Kidney epithelial cell (primary cell): Measurements from ENCODE around the gene BEND5. TPM values are rescaled to one million over a fixed set of nuclear protein-coding genes. Genes with fewer than 3 reads are reported as not detected.

Experiments used
- DNase-seq: peaks from one replicate; pipeline ENCODE4 v3.0.0-alpha.2; 2010; ENCODE audit warnings: low read depth
- H3K27me3 ChIP-seq: 2 replicates; pipeline ENCODE4 v1.6.0; 2011; ENCODE audit warnings: low read length; ENCODE audit not compliant: control insufficient read depth, insufficient read depth
- H3K36me3 ChIP-seq: 2 replicates; pipeline ENCODE4 v1.5.1; 2011; ENCODE audit warnings: low read length; ENCODE audit not compliant: control insufficient read depth, insufficient read depth
- H3K4me3 ChIP-seq: 2 replicates; pipeline ENCODE4 v1.5.1; 2011; ENCODE audit warnings: low read depth, mild to moderate bottlenecking, control low read depth, low read length
- total RNA-seq: library from RNA; depleted of rRNA; stranded (reverse); fragments of >200 nt; gene quantifications from 2 replicates; pipeline ENCODE4 v1.2.3, GENCODE V29; 2015
- TF ChIP-seq, protein P1 (sequence below): IDR thresholded peaks from 2 replicates; pipeline ENCODE4 v1.5.1; 2011; ENCODE audit warnings: mild to moderate bottlenecking, moderate library complexity, low read length, control low read depth, inconsistent platforms; ENCODE audit not compliant: insufficient read depth, poor library complexity, severe bottlenecking

BEND5 gene
- total RNA-seq, 1 donor from 2014 or later: 4.2 TPM

DNA sequence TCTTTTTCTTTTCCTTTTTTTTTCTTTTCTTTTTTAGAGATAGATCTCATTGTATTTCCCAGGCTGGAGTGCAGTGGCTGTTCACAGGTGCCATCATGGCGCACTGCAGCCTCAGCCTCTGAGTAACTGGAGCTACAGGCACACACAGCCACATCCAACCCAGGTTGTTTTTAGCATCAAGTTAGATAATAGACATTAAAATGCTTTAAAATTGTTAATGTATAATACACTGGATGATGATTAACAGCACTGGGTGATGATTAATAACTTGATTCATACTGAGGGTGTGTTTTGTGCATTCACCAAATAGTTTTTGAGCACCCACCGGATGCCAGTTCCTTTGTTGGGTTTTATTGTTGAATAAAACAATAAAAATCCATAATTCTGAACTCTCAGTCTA is 75.2 kb downstream of the BEND5 start:
- no peaks in the 10 kb centered on the region for H3K27me3 ChIP-seq
- no peaks in the 10 kb centered on the region for H3K36me3 ChIP-seq
- no peak for DNase-seq
- no peak overlapping the region for H3K4me3 ChIP-seq
- TF ChIP-seq, protein P1, sequence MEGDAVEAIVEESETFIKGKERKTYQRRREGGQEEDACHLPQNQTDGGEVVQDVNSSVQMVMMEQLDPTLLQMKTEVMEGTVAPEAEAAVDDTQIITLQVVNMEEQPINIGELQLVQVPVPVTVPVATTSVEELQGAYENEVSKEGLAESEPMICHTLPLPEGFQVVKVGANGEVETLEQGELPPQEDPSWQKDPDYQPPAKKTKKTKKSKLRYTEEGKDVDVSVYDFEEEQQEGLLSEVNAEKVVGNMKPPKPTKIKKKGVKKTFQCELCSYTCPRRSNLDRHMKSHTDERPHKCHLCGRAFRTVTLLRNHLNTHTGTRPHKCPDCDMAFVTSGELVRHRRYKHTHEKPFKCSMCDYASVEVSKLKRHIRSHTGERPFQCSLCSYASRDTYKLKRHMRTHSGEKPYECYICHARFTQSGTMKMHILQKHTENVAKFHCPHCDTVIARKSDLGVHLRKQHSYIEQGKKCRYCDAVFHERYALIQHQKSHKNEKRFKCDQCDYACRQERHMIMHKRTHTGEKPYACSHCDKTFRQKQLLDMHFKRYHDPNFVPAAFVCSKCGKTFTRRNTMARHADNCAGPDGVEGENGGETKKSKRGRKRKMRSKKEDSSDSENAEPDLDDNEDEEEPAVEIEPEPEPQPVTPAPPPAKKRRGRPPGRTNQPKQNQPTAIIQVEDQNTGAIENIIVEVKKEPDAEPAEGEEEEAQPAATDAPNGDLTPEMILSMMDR: no peak

DNA sequence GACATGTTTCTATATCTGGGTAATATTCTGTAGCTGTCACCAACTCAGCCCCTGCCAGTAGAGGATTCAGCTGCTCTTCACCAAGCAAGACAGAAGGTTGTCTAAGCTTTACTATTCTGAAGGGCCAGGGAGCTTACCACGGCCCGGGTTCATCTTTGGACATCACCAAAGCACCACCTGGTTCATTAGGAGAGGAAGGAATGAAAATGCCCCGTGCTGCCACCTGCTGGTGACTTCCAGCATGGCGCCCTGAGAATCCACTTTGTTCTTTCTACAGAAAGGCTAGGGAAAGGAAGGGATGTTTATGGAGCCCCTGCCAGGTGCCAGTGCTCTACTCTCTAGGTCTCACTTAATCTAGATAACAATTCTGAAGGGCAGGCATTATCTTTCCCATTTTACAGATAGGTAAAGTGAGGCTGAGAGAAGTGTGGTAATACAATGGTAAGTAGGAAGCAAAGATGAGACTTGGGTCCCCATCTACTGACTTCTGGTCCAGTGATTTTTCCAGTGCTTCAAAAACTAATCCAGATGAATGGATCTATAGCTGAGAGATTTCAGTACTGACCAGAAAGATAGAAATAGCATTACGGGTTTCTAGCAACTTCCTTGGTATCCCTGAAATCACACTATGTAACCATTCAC is 79.5 kb downstream of the BEND5 start:
- no peaks in the 10 kb centered on the region for H3K36me3 ChIP-seq
- no peak overlapping the region for H3K4me3 ChIP-seq
- DNase-seq: no peak
- no peaks in the 10 kb centered on the region for H3K27me3 ChIP-seq
- TF ChIP-seq, protein P1: peak; percentile 92

DNA sequence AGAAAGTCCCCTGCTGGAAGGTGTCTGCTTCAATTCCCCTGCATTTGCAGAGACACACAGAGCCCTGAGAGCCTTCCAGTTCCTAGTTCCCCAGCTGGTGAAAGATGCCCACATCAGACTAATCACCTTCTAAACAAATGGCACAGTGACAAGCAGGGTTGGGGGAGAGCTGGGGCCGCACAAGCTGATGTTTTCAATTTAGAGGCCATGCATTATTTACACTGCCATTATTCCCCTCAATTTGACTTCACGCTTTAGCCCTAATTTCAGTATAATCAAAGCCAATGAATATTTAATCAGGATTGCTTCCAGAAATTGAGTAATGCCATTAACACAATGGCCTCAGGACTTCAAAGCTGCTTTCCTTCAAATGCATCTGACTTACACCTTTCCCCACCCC is 81.5 kb downstream of the BEND5 start:
- no peaks in the 10 kb centered on the region for H3K27me3 ChIP-seq

DNA sequence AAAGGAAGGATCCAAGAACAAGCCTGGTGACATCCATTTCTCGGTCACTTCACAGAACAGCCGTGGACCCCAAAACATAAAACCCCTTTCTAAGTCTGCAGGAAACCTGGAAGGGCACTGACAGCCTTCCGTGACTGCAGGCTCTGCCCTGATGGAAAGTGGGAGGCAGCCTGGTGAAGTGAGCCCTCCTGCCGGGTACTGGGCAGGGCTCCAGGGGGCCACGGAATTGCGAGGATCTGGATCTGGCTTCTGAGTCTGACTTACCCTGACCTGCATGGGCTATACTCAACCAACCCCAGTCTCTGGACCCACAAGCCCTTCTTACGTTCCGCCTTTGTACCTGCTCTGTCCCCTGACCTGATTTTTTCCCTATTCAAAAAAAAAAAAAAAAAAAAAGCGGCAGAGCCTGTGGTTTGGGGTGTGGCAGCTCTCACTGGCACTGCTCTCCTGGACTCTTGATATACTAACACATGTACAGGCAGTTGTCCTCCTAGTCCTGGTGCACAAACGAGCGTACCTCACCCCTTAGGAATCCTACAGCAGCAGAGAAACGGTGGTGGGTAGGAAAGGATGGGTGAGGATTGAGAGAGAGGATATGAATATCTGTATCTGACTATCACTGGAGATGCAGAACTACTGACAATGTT is 82.9 kb downstream of the BEND5 start:
- Histone ChIP-seq H3K36me3 (no peaks in the 10 kb centered on the region), H3K4me3 (no peak overlapping the region), H3K27me3 (no peaks in the 10 kb centered on the region)
- no peak for DNase-seq
- TF ChIP-seq, protein P1: no peak

More for the DNA sequence above, 81.5 kb downstream of the BEND5 start:
- no peak for DNase-seq
- H3K4me3 ChIP-seq: no peak overlapping the region
- H3K36me3 ChIP-seq: no peaks in the 10 kb centered on the region
- TF ChIP-seq, protein P1: no peak

DNA sequence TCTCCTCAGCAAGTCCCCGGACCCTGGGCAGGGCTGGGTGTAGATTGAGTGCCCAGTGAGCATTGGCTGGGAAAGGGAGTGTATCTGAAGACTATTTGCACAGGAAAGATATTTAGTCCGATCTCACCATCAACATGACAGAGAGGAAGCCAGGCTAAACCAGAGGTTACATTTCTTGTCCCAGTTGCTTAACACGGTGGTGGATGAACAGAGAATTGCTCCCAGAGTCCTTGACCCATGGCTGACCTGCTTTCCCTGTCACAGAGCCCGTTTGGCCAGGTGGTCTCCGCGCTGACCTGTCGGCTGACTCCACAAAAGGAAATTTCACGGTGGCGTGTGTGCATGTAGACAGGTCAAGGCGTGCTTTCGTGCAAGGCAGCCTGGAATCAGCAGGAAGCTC is 83.5 kb downstream of the BEND5 start:
- no peaks in the 10 kb centered on the region for H3K36me3 ChIP-seq
- H3K4me3 ChIP-seq: no peak overlapping the region
- TF ChIP-seq, protein P1: no peak
- no peak for DNase-seq
- no peaks in the 10 kb centered on the region for H3K27me3 ChIP-seq

DNA sequence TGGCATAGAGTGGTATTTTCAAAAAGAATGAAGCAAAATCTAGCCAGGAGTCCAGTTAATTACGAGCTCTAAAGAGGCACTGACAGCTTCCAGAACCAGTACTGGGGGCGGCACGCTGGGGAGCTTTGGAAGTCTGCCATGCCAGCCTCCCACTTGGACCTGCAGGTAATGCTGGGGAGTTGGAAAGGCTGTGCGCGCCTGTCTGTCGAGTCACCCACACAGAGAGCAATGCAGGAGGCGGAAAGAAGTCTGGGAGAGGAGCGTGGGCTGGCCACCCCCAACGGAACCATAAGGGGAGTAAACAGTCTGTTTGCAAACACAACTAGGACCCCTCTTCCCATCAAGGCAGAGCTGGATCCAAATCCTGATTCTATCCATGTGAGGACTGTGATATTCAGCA is 84.5 kb downstream of the BEND5 start:
- Histone ChIP-seq H3K4me3 (no peak overlapping the region), H3K27me3 (no peaks in the 10 kb centered on the region), H3K36me3 (no peaks in the 10 kb centered on the region)
- TF ChIP-seq, protein P1: no peak
- no peak for DNase-seq
